Testis (tissue), 2 donors: ENCODE measurements around the gene TNFRSF13B.

Experiments
- CTCF ChIP-seq, 3 experiments: fragments of 450-650 bp in 2 of 3; fragments of 200-600 bp in 1 of 3; sonication (generic) in 1 of 3; IDR thresholded peaks; one replicate each; pipeline ENCODE4 v1.5.1; 2016 to 2019; ENCODE audit warnings: antibody characterized with exemption in 3 of 3, mild to moderate bottlenecking in 2 of 3, moderate library complexity in 1 of 3
- POLR2A ChIP-seq: fragments of 450-650 bp; IDR thresholded peaks from one replicate; pipeline ENCODE4 v1.6.1; 2017; ENCODE audit warnings: antibody characterized with exemption, mild to moderate bottlenecking, moderate library complexity

GRCh38 chr17:16944334-16945135, 27.4 kb downstream of the TNFRSF13B start:
- no peak for TF ChIP-seq POLR2A
- no peak for TF ChIP-seq CTCF (IDR thresholded peaks at IDR 0.05)
